ENCODE measurements around the gene ANKRD13D.

Gene ANKRD13D

GRCh38 chr11:67261946-67262681, 27.0 kb upstream of the ANKRD13D start:
- no peak for DNase-seq

DNA sequence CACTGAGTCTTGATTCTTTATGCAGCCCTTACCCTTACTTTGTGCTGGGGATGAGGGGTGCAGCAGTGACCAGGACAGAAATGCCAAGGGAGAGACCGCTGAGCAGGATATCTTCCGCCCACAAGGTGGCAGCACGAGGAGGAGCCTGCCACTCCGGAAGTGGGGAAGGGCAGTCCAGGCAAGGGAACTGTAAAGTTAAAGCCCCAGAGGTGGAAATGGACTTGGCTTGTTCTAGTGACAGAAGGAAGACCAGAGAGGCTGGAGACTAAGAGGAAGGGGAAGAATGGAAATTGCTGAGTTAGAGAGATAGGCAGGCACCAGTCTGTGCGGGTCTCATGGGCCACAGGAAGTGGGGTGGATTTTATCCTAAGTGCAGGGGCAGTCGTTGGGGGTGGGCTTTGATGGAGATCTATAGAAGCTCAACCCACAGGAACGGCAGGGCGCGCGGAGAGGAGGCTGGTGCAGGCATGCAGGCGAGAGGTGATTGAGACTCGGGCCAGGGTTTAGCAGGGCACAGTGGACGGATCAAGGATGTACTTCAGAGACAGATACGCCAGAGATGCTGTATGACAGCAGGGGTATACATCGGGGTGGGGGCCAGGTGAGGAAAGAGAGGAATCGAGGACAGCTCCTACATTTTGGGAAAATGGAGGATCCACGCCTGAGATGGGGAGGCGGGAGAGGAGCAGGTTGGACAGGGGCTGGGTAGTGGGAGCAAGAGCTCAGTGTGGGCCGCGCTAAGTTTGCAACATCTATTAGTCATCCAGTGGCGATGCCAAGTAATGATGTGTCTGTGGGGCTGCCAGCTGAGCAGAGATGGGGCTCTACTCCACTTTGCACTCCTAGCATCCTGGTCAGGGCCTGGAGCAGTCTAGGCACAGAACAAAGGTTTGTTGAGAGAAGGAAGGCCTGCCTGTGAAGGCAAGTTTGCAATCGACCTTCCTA, 26.1 kb upstream of the ANKRD13D start:
- peak in 51 of 58 donors; percentile 19 to 80 (median 61) for DNase-seq

DNA sequence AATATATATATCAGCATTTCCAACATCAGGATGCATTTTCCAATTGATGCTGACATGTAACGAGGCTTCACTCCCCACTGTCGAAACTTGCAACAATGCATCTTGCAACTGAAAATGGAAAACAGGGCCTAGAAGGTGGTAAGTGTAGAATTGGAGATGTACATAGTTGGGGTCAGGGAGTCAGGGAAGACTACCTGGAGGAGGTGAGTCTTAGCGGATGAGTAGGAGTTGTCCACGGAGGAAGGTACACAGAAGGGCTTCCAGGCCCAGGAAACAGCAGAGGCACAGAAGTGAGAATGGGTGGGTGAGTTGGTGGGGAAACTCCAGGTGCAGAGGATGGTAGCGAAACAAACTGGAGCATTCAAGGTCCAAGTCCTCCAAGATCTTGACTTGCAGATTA, 24.8 kb upstream of the ANKRD13D start:
- DNase-seq: no peak

DNA sequence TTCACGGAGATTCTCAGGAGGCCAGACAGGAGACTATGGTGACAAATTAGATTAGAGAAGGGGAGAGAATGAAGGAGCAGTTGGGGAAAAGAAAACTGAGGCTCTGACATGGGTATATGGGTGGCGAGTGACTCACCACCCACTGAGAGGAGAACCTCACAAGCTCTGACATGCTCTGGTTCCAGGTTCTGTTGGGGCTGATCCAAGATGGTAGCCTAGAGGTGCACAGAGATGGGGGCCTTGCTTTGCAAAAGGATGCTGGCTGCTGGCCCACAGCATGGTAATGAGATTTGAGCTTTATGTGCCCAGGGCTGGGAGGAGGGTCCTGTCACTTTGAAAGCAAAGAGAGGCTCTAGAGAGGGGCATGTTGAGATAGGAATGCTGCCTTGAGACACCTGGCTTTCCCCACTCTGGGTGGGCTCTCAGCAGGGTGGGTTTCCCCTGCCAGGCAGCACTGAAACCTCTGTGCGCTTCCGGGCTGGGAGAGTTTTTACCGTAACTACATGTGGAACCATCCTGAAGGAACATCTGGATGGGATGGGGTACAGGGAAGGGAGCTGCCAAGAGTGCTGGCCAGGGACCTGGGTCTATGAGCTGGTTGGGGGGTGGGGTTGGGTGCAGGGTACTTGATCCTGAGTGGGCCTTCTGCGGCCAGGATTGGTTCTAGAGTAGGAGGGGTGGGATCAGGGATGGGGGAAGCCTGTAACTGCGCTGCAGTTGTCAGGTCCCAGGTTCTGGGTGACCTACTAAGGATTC, 24.0 kb upstream of the ANKRD13D start:
- DNase-seq: no peak

GRCh38 chr11:67265633-67266448, 23.3 kb upstream of the ANKRD13D start:
- peak in 47 of 58 donors; percentile 19 to 80 (median 50) for DNase-seq

GRCh38 chr11:67266449-67267187, 22.5 kb upstream of the ANKRD13D start, which contains the start of gene GRK2:
Gene GRK2, plus strand, starts transcription at chr11:67266473. Its CDS starts 227 bp downstream, at chr11:67266700.
- DNase-seq: no peak

DNA sequence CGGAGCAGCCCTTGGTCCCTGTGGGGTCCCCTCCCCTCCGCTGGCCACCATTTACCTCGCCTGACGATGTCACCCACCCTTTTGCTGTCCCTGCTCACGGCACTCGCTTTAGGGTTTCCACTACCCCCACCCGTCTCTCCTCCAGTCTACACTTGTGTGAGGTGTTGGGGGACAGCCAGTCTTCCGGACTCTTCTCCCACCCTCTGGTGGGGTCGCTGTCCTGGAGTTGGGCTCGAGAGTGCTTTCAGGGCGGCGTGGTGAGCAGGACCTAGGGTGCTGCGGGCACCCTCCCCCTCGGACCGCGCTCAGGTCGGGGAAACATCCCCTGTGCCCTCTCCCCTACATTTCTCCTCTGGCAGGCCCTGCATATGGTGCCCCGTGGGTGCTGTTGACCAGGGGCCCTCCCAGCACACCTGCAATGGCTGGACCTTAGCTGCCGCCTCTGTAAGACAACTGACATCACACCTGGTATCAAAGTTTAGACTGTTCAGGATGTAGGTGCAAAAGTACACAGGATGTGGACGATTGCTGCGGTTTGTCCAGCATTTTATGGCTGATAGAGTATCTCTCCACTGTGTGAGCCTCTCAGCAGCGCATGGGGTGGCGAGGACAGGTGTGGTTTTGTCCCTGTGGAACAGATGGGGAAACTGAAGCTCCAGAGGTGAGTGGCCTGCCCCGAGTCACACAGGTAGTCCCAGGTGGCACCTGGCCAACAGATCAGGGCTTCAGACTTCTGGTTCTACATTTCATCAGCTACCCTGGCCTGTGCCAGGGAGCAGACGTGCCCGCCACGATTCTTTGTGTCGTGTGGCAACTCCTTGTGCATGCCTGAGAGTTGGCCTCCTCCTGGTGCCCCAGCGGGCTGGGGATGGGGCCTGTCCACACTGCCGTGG, 21.7 kb upstream of the ANKRD13D start:
- DNase-seq: peak in 1 of 58 donors; percentile 25

DNA sequence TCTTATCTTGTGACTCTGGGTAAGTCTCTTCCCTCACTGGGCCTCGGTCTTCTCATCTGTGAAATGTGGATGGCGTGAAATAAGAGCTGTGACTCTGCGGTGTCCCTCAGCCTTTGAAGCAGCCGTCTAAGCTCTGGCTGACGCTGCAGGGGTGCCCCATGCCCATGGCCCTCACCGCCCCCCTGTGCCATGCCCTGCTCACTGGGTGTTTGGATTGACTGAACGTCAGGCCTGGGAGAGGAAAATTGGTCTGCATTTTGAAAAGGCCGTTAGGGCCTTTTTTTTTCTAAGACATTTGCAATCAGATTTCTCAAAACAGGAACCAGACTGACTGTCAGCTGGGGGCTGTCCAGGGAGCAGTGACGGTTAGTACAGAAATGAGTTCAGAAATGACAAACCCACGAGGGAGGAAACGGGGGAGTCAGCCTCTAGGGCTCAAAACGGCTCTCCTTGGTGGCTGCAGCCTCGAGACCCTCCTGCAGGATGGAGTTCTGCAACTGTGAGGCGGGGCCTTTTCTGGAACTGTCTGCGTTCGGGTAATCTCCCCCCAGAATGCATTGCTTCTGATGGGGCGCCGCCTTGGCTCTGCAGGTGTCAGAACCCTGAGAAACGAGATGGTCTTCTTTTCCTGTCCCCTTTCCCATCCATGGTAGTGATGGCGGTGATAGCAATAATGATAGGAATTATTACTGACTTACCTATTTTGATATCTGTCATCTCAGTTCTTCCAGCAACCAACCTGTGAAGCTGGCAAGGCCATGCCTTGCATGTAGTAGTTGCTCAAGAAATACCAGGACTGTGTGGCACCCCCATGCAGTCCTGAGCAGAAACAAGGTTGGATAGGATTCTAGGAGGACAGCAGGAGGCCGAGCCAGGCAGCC, 20.8 kb upstream of the ANKRD13D start:
- DNase-seq: peak in 1 of 58 donors; percentile 25

DNA sequence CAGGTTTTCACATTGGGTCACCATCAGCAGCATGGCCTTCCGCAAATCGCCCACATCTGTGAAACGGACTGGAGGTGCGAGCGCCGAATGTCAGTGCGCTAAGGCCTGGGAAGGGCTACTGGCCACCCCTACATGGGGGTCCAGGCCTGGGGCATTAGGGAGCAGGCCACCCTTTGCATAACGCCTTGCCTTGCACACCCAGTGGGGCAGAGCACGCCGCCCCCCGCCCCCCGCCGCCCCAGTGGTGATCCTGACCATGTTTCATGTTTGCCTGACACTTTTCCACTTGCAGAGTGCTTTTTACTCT, 20.2 kb upstream of the ANKRD13D start:
- no peak for DNase-seq

GRCh38 chr11:67269401-67270255, 19.5 kb upstream of the ANKRD13D start:
- no peak for DNase-seq

DNA sequence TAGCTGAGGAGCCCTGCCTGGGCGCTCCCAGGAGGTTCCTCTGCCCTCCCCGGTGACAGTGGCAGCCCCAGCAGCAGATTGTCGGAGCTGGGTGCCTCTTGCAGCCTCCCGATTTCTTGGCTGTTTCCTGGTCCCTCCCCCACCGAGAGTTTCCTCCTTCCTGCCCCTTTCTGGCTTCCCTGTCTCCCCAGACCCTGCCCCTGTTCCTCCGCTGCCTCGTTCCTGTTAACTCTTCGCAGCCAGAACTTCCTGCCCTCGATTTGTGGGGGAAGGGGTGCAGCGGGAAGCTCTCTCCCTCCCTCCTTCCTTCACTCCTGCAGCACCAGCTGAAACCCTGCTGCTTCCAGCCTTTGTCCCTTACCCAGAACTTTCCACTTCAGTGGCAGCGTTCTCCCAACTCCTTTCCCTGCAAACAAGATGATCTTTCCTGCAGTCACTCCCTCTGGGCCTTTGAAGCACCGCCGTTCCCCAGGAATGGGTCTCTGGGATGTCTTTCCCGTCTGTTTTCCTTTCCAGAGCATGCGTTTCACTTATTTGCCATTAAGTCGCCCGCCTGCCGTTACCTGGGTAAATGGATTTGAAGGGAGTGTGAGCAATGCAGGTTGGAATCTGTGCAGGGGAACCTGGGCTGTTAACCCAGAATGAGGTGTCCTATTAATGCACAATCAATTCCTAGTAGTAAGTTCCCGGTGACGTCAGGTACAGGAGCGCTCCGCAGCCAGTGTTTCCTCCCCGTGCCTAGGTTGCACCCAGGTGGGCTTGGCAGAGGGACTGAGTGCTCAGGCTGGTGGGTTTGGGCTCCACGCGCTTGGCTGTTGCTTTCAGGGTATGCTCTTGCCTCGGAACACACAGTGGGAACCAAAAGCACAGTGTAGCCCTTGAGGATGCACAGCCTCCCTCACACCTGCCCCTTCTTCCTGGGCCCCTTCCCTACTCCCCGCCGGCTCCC, 18.6 kb upstream of the ANKRD13D start:
- DNase-seq: peak in 12 of 58 donors; percentile 21 to 49 (median 34)

DNA sequence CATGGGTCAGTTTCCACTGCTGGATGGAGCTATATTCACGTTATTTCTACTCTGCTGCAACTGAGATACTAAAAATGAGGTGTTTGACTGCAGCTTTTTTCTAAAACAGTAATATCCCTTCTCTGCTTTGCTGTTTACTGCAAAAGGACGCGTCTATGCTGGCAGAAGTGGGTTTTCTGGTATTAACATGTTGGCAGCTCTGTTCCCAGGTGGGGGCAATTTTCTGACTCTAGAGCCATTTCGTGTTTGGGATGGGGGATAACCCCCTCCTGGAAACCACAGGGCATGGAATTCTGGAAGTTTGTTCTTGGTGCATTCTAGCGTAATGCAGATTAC, 17.9 kb upstream of the ANKRD13D start:
- DNase-seq: no peak

- peak in 2 of 58 donors; percentile 27 to 42 for DNase-seq
These were observed 17.4 kb upstream of the ANKRD13D start for GRCh38 chr11:67271541-67272284.

DNA sequence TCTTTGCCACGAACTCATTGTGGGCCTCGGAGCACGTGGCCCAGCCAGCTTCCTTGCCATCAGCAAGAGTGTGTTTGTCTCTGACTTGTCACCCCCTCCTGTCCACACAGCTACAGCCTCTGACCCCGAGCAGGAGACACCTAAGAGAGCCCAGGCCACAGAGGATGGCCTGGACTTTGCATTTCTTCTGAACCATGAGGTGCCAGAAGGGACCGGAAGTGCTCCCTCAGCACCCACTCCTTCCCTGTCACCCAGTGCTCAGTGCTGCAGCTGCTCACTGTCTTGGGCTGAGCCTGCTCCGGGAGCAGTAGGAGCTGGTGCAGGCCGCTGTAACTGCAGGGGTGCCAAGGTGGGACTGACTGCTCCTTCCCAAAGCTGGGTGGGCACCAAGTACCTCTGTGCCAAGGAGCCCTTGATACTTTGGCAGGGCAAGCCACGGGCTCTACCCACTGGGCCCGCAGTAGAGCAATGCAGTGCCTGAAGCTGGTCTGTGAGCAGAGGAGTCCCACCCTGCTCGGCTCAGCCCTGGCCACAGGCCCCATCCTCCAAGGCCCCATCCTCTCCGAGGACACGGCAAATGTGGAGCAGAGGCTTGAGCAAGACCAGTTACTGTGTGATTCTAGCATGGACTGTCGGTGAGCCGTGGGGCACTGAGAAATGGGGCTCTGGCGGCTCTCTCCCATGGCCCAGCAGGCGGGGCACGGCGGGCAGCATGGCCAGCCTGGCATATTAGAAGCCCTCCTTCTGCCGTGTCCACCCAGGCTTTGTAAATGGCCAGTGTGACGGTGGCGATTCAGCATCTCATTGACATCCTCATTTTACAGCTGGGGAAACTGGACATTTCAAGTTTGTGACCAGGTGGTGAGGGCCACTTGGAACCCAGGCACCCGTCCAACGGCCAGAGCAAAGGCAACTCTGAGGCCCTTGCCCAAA, 16.5 kb upstream of the ANKRD13D start:
- DNase-seq: peak in 2 of 58 donors; percentile 19 to 35
